ENCODE data around the gene PHLPP2.

GRCh38 chr16:71666928-71667707 is 57.4 kb downstream of the PHLPP2 start:
- no peak for TF ChIP-seq CTCF (IDR thresholded peaks at IDR 0.05; ENCODE audit: low read length)
- TF ChIP-seq EZH2 (IDR thresholded peaks at IDR 0.05; ENCODE audit: borderline replicate concordance, low read length): no peak

Data from OCI-LY1 (cell line).